ENCODE data around the gene CCDC57.

CCDC57 gene

GRCh38 chr17:82129095-82129494 is 83.5 kb downstream of the CCDC57 start:
- TF ChIP-seq CTCF (IDR thresholded peaks at IDR 0.05; ENCODE audit: low read depth, low read length, missing control alignments): no peak
- H3K4me3 ChIP-seq (ENCODE audit: low read depth, low read length): no peak overlapping the region
- DNase-seq (ENCODE audit: low read depth): no peak

- no peak overlapping the region for H3K4me3 ChIP-seq (ENCODE audit: low read depth, low read length)
- DNase-seq (ENCODE audit: low read depth): no peak
- TF ChIP-seq CTCF (IDR thresholded peaks at IDR 0.05; ENCODE audit: low read depth, low read length, missing control alignments): no peak
Measured at GRCh38 chr17:82128287-82128686, 84.4 kb downstream of the CCDC57 start.

GRCh38 chr17:82127704-82128103 is 84.9 kb downstream of the CCDC57 start:
- no peak for DNase-seq (ENCODE audit: low read depth)
- no peak overlapping the region for H3K4me3 ChIP-seq (ENCODE audit: low read depth, low read length)
- no peak for TF ChIP-seq CTCF (IDR thresholded peaks at IDR 0.05; ENCODE audit: low read depth, low read length, missing control alignments)

GRCh38 chr17:82127315-82127595 is 85.4 kb downstream of the CCDC57 start:
- no peak for DNase-seq (ENCODE audit: low read depth)
- no peak for TF ChIP-seq CTCF (IDR thresholded peaks at IDR 0.05; ENCODE audit: low read depth, low read length, missing control alignments)
- no peak overlapping the region for H3K4me3 ChIP-seq (ENCODE audit: low read depth, low read length)

- no peak for DNase-seq (ENCODE audit: low read depth)
- no peak for TF ChIP-seq CTCF (IDR thresholded peaks at IDR 0.05; ENCODE audit: low read depth, low read length, missing control alignments)
- H3K4me3 ChIP-seq (ENCODE audit: low read depth, low read length): no peak overlapping the region
Measured at GRCh38 chr17:82126556-82127314, 85.9 kb downstream of the CCDC57 start.

- no peak for TF ChIP-seq CTCF (IDR thresholded peaks at IDR 0.05; ENCODE audit: low read depth, low read length, missing control alignments)
- no peak for DNase-seq (ENCODE audit: low read depth)
- no peak overlapping the region for H3K4me3 ChIP-seq (ENCODE audit: low read depth, low read length)
Measured at GRCh38 chr17:82124101-82124500, 88.5 kb downstream of the CCDC57 start.

All from GM12864 (cell line).